ENCODE data around the gene HYDIN.
"Not testable (repeated sequence)": the region's sequence is repeated elsewhere in the genome, so short reads cannot be mapped to it uniquely, and the experiment has no call there.

Gene HYDIN

DNA sequence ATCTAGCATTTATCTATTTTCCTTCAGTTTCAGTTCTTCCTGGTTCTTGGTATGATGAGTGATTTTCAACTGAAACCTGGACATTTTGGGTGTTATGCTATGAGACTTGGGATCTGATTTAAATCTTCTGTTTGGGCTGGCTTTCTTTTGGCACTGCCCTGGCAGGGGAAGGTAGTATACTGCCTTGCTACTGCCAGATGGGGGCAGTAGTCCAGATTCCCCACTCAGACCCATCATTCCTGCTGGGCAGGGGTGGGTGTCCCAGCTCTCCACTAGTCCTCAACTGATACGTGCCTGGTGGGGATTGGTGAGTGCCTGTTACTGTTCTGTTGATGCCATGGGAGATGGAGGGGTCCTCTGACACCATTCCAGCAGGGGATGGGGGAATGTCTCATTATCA lies 342.3 kb downstream of the HYDIN start:
- H3K4me3 ChIP-seq (ENCODE audit: low read depth, low read length); DNase-seq (ENCODE audit: low read depth): not testable (repeated sequence)

DNA sequence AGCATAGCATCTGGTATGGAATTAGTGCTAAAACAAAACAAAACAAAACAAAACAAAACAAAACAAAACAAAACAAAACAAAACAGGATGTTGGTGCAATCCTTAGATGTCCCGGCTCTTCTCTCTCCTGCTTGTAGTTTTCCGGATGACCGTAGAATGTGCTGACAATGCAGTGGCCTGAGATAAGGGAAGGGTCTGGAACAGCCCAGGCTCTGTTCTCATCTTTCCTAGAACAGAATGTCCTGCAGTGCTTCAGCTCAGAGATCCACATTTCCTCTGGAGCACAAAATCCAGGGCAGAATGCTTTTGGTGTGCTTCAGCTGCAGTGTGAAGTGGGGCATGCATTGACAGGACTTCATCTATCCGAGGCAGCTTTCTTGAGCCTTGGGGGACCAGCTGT lies 345.9 kb downstream of the HYDIN start:
- H3K4me3 ChIP-seq (ENCODE audit: low read depth, low read length); DNase-seq (ENCODE audit: low read depth): not testable (repeated sequence)

DNA sequence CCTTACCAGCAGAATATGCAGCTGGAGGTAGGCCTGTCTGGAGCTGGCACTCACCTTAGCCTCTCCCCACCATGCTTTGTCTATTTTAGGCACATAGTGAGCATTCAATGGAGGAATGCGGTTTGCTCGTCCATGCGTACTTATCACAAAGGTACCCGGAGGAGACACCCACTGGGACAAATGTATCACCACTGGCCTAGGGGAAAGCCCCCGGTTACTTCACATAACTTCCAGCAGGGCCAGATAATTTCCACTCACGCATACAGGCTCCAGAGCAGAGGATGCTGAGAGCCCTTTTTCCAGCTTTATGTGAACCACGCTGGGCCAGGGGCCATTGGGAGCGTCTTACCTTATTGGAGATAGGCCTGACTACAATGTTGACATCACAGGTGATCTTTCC lies 348.2 kb downstream of the HYDIN start:
- not testable (repeated sequence) for DNase-seq (ENCODE audit: low read depth)

DNA sequence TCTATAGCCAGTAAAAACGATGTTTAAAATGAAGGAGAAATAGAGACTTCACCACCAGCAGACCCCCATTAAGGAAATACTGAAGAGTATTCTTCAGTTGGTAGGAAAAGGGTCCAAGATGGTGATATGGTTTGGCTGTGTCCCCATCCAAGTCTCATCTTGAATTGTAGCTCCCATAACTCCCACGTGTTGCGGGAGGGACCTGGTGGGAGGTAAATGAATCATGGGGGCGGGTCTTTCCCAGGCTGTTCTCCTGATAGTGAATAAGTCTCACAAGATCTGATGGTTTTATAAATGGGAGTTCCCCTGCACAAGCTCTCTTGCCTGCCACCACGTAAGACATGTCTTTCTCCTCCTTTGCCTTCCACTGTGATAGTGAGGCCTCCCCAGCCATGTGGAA lies 352.6 kb downstream of the HYDIN start:
- not testable (repeated sequence) for H3K4me3 ChIP-seq (ENCODE audit: low read depth, low read length); DNase-seq (ENCODE audit: low read depth)

More for the DNA sequence above, 348.2 kb downstream of the HYDIN start:
- H3K4me3 ChIP-seq (ENCODE audit: low read depth, low read length): not testable (repeated sequence)

DNA sequence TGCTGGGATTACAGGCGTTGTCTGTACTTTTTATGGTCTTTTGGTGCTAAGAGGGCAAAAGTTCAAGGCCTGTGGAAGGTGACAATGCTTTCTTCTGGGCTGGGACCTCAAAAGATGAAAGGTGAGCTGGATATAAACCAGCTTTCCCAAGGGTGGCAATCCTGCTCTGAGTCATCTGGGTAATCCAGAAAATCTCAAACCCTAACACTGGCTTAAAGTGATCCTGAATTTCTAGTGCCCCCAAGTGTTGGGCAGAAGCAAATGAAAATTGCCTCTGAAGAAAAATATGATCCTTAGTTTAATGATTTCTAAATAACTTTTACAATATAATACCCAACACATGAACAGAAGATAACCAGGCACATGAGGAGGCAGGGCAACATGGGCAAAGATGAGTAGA lies 354.1 kb downstream of the HYDIN start:
- not testable (repeated sequence) for H3K4me3 ChIP-seq (ENCODE audit: low read depth, low read length); DNase-seq (ENCODE audit: low read depth)

DNA sequence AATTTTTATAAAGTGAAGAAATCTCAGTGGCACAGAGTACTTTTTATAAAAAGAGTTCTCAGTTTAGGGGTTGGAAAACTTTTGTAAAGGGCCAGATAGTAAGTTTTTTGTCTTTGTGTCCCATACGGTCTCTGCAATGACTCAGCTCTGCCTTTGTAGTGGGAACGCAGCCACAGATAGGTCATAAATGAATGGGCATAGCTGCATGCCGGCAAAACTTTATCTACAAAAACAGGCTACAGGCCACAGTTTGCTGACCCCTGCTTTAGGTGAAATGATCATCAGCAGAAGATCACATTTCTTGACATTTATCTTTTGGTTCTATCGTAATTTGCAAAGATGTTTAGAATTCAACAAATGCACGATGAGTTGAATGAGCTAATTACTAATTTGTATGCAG lies 365.8 kb downstream of the HYDIN start:
- DNase-seq (ENCODE audit: low read depth); H3K4me3 ChIP-seq (ENCODE audit: low read depth, low read length): not testable (repeated sequence)

DNA sequence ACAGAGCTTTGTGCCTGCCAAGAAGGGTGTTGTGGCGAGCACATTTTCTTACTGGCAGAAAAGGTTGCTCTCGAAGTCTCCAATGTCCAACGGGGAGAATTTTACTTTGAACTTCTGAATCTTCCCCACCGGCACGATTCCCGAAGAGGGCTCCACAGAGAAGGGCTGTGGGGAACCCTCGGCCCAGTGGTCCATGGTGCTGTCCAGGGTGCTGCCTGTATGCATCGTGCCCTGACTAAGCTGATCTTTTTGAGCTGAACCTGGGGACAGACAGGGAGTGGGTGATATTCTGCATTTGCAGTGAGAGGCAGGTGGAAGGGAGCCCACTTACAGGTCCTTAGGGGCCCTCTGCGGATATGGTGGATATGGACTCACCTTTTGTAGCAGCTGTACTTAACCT lies 368.5 kb downstream of the HYDIN start:
- not testable (repeated sequence) for DNase-seq (ENCODE audit: low read depth); H3K4me3 ChIP-seq (ENCODE audit: low read depth, low read length)

DNA sequence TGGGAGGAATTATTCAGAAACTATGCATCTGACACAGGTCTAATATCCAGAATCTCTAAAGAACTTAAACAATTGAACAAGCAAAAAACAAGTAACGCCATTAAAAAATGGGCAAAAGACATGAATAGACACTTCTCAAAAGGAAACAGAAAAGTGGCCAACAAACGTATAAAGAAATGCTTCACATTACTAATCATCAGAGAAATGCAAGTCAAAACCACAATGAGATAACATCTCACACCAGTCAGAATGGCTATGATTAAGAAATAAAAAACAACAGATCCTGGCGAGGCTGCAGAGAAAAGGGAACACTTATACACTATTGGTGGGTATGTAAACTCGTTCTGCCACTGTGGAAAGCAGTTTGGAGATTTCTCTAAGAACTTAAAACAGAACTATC lies 379.2 kb downstream of the HYDIN start:
- DNase-seq (ENCODE audit: low read depth); H3K4me3 ChIP-seq (ENCODE audit: low read depth, low read length): not testable (repeated sequence)

DNA sequence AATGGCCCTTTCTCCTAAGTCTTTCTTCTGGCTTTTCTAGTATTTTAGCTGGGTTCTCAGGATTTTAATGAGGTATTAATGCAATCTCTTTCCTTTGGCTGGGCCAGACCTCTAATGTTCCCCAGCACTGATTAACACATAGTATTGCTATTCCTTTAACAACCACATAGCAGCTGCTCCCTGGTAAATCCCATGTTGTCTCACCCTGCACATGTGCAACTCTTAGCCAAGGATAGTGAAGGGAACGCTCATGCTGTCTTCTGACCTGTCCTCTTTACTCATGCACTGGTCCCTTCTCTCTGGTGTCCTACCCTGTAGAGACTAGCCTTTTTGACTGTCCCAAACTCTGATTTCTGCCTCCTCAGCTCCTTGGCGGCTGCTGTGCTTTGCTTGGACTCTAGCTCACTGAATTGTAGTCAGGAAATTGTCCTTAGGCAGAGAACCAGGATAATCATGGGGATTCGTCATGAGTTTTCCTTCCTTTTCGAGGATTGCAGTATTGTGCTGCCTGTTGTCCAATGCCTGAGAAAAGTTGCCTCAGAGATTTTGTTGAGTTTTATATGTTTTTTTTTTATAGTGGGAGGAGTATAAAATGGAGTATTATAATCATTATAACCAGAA lies 406.9 kb downstream of the HYDIN start:
- not testable (repeated sequence) for H3K4me3 ChIP-seq (ENCODE audit: low read depth, low read length); DNase-seq (ENCODE audit: low read depth)

DNA sequence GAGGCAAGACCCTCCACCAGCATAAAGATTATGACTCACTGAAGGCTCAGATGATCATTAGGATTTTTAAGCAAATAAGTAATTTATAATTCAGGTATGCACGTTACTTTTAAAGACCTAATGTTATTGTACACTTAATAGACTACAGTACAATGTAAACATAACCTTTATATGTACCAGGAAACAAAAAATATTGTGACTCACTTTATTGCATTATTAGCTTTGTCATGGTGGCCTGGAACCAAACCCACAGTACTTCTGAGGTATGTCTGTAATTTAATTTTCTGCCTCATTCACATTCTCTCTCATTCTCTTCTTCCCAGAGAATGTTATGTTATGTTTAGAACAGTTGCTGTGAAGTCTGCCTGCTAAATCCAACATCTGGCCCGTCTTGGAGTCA lies 407.8 kb downstream of the HYDIN start:
- not testable (repeated sequence) for DNase-seq (ENCODE audit: low read depth); H3K4me3 ChIP-seq (ENCODE audit: low read depth, low read length)

DNA sequence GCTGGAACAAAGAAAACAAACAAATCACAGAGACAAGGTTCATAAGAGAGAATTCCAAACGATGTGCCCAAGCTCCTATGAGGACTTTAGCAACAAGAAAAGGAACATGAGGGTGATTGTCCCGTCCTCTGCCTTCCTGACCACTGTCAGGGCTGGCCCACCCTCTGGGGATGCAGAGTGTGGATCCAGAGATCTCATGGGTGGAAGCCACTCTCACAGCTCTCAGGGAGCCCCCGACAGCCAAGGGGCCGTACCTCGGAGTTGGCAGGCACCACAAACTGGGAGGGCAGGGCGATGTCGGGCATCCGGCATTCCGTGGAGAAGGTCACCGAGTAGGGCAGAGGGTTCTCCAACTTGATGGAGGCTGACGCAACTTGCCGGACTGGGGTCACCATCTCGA lies 412.4 kb downstream of the HYDIN start:
- not testable (repeated sequence) for H3K4me3 ChIP-seq (ENCODE audit: low read depth, low read length); DNase-seq (ENCODE audit: low read depth)

DNA sequence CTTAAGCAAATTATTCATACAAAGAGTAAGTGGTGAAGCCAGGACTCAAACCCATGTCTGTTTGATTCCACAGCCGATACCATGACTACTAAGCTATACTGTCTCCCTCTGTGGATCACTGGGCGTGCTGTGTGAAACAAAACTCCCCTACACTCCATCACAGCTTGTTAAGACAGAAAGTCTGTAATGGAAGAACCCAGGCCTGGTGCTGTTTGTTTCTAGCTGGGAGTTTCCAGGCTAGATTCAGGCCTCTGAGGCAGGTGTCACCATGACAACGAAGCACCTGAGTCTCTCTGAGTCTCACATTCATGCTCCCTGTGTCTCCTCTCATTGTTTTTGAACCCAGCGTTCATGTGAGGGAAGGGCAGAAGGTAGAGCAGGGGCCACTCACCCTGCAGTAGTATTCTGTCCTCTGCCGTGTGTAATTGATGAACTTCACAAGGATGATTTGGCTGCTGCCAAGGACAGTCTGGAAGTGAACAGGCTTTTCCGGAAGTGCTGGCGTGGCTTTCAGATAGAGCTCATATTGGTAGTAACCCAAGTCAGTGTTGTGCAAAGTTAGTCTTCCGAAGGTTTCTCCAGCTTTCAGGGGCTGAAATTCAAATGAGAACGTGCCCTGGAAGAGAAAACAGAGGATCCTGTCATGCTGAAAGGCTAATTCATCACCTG lies 421.0 kb downstream of the HYDIN start:
- TF ChIP-seq, protein P1, sequence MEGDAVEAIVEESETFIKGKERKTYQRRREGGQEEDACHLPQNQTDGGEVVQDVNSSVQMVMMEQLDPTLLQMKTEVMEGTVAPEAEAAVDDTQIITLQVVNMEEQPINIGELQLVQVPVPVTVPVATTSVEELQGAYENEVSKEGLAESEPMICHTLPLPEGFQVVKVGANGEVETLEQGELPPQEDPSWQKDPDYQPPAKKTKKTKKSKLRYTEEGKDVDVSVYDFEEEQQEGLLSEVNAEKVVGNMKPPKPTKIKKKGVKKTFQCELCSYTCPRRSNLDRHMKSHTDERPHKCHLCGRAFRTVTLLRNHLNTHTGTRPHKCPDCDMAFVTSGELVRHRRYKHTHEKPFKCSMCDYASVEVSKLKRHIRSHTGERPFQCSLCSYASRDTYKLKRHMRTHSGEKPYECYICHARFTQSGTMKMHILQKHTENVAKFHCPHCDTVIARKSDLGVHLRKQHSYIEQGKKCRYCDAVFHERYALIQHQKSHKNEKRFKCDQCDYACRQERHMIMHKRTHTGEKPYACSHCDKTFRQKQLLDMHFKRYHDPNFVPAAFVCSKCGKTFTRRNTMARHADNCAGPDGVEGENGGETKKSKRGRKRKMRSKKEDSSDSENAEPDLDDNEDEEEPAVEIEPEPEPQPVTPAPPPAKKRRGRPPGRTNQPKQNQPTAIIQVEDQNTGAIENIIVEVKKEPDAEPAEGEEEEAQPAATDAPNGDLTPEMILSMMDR (IDR thresholded peaks at IDR 0.05; ENCODE audit: control insufficient read depth, extremely low read depth, insufficient read depth): no peak
- DNase-seq (ENCODE audit: low read depth): no peak
- no peak overlapping the region for H3K4me3 ChIP-seq (ENCODE audit: low read depth, low read length)

DNA sequence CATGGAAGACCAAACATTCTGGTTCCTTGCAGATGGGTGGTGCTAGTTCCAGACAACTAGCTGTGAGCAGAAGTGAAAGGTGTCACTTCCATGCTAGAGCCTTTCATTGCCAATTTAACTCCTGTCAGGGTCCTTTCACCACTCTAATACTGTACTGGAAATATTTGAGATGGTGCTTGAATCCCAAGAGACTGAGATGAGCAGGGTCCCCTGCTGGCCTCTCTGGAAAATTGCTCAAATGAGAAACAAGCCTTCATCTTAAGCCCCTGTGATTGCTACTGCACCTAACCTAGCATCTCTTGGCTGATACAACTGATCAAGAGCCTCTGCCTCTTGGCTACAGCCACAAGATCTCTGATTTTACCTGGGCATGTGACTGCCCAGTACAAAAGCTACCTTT lies 422.2 kb downstream of the HYDIN start:
- no peak for DNase-seq (ENCODE audit: low read depth)
- TF ChIP-seq, protein P1 (IDR thresholded peaks at IDR 0.05; ENCODE audit: control insufficient read depth, extremely low read depth, insufficient read depth): no peak
- no peak overlapping the region for H3K4me3 ChIP-seq (ENCODE audit: low read depth, low read length)

Data from LNCaP clone FGC (cell line).